Endothelial cell of umbilical vein (primary cell): Measurements from ENCODE around the gene TSEN15. TPM values are rescaled to one million over a fixed set of nuclear protein-coding genes. Genes with fewer than 3 reads are reported as not detected.

Source experiments
- BruUV-seq: library from RNA; stranded (reverse); fragments of 400-500 nt; replicated peaks from 2 replicates; lab custom pipeline; 2021; lab: Mats Ljungman, UMichigan
- CTCF ChIA-PET: fragments of 300-600, 350-600 bp; sonication (Branson Sonifier 250); formaldehyde crosslinking; loops from one replicate; lab custom pipeline; 2021; ENCODE audit warnings: antibody characterized with exemption, inconsistent platforms; lab: Charles Lee
- POLR2A ChIA-PET: fragments of 300-600, 350-600 bp; sonication (Branson Sonifier 250); formaldehyde crosslinking; loops from one replicate; lab custom pipeline; 2021; ENCODE audit warnings: antibody characterized with exemption, inconsistent platforms; lab: Charles Lee
- DNase-seq: peaks from one replicate; pipeline ENCODE4 v3.0.0-alpha.2; 2011; ENCODE audit warnings: low read depth, low spot score
- FAIRE-seq: peaks from 2 replicates; lab custom pipeline; 2011; peaks lifted over from hg19 to GRCh38; lab: Jason Lieb, UNC
- H2AFZ ChIP-seq: 2 replicates; pipeline ENCODE4 v1.6.0; 2012; ENCODE audit warnings: low read depth, low read length, control low read depth, inconsistent platforms
- H3K27ac ChIP-seq: 2 replicates; pipeline ENCODE4 v1.5.1; 2011; ENCODE audit warnings: low read depth, mild to moderate bottlenecking, control low read depth, low read length, moderate library complexity; ENCODE audit not compliant: insufficient read depth
- H3K27me3 ChIP-seq, 2 experiments: 2 replicates each; pipeline versions ENCODE4 v1.6.0 to v1.6.1; 2011; ENCODE audit warnings: low read length in 2 of 2, mixed read lengths in 1 of 2; ENCODE audit not compliant: control insufficient read depth in 2 of 2, insufficient read depth in 2 of 2
- H3K36me3 ChIP-seq, 2 experiments: 2 replicates in 1 of 2; 3 replicates in 1 of 2; pipeline ENCODE4 v1.5.1; 2011; ENCODE audit warnings: low read length in 2 of 2, mild to moderate bottlenecking in 1 of 2, moderate library complexity in 1 of 2; ENCODE audit not compliant: control insufficient read depth in 2 of 2, insufficient read depth in 2 of 2; ENCODE audit errors: extremely low read depth in 1 of 2
- H3K4me1 ChIP-seq: 3 replicates; pipeline ENCODE4 v1.5.1; 2011; ENCODE audit warnings: mild to moderate bottlenecking, low read length; ENCODE audit not compliant: control insufficient read depth, insufficient read depth; ENCODE audit errors: extremely low read depth
- H3K4me2 ChIP-seq: 2 replicates; pipeline ENCODE4 v1.6.1; 2011; ENCODE audit warnings: low read length, control low read depth, mixed read lengths; ENCODE audit not compliant: insufficient read depth
- H3K4me3 ChIP-seq, 3 experiments: fragments of 200-600 bp in 1 of 3; sonication (generic), shearing (Covaris generic) in 1 of 3; replicated peaks in 1 of 3; 2 replicates each; pipeline ENCODE4 v1.5.1; 2011 to 2016; ENCODE audit warnings: control low read depth in 3 of 3, low read length in 3 of 3, mild to moderate bottlenecking in 2 of 3, inconsistent platforms in 1 of 3, low read depth in 1 of 3, moderate library complexity in 1 of 3; ENCODE audit not compliant: insufficient read depth in 1 of 3
- H3K79me2 ChIP-seq: 2 replicates; pipeline ENCODE4 v1.6.0; 2012; ENCODE audit warnings: low read length, inconsistent platforms; ENCODE audit not compliant: control insufficient read depth, insufficient read depth
- H3K9ac ChIP-seq: replicated peaks from 2 replicates; pipeline ENCODE3; 2011; ENCODE audit warnings: low read length, control low read depth; ENCODE audit not compliant: insufficient read depth; ENCODE audit errors: extremely low read depth
- H3K9me1 ChIP-seq: replicated peaks from 3 replicates; pipeline ENCODE4 v1.6.0; 2011; ENCODE audit warnings: mild to moderate bottlenecking, low read length; ENCODE audit not compliant: control insufficient read depth, insufficient read depth; ENCODE audit errors: extremely low read depth
- H3K9me3 ChIP-seq: replicated peaks from 2 replicates; pipeline ENCODE4 v1.5.1; 2012; ENCODE audit warnings: low read length, inconsistent platforms; ENCODE audit not compliant: control insufficient read depth, insufficient read depth
- H4K20me1 ChIP-seq: replicated peaks from 2 replicates; pipeline ENCODE3; 2011; ENCODE audit warnings: mild to moderate bottlenecking, low read length; ENCODE audit not compliant: control insufficient read depth, insufficient read depth; ENCODE audit errors: extremely low read depth
- CTCF ChIP-seq, 2 donors: IDR thresholded peaks; 1 replicate in 1 of 2; 2 replicates in 1 of 2; pipeline ENCODE4 v1.5.1; 2011; ENCODE audit warnings: low read length in 2 of 2, mild to moderate bottlenecking in 2 of 2, moderate library complexity in 2 of 2, control low read depth in 1 of 2, inconsistent platforms in 1 of 2, low read depth in 1 of 2; ENCODE audit not compliant: insufficient read depth in 1 of 2; ENCODE audit errors: extremely low read depth in 1 of 2
- EZH2 ChIP-seq: IDR thresholded peaks from 2 replicates; pipeline ENCODE4 v1.6.1; 2012; ENCODE audit warnings: borderline replicate concordance, low read depth, mild to moderate bottlenecking, moderate library complexity, low read length, inconsistent platforms; ENCODE audit not compliant: severe bottlenecking
- FOS ChIP-seq: IDR thresholded peaks from 2 replicates; pipeline ENCODE4 v1.6.1; 2011; ENCODE audit warnings: mild to moderate bottlenecking, low read length, moderate library complexity, borderline replicate concordance; ENCODE audit not compliant: insufficient read depth
- GATA2 ChIP-seq: IDR thresholded peaks from 2 replicates; pipeline ENCODE4 v1.7.0; 2011; ENCODE audit warnings: low read depth, mild to moderate bottlenecking, moderate library complexity, mixed read lengths, low read length; ENCODE audit not compliant: insufficient read length, insufficient read depth
- JUN ChIP-seq: IDR thresholded peaks from 2 replicates; pipeline ENCODE4 v1.6.1; 2011; ENCODE audit warnings: borderline replicate concordance, low read depth; ENCODE audit not compliant: insufficient read length, insufficient read depth
- MYC ChIP-seq: IDR thresholded peaks from one replicate; pipeline ENCODE4 v1.6.1; 2011; ENCODE audit warnings: mild to moderate bottlenecking, low read depth, low read length
- POLR2A ChIP-seq: IDR thresholded peaks from 2 replicates; pipeline ENCODE4 v1.6.1; 2012; ENCODE audit warnings: low read depth, mild to moderate bottlenecking, control low read depth, low read length
- POLR2AphosphoS5 ChIP-seq: IDR thresholded peaks from 2 replicates; pipeline ENCODE4 v1.6.1; 2012; ENCODE audit warnings: low read depth, mild to moderate bottlenecking, control low read depth, low read length, moderate library complexity; ENCODE audit not compliant: insufficient read depth
- dilution Hi-C: fragments of 300-500 bp; cut with MboI; formaldehyde crosslinking; loops from one replicate; pipeline ENCODE4 v1.15.0; 2019; ENCODE audit warnings: low sequenced_read_pairs; ENCODE audit not compliant: extremely low pct_ligation_motif_present
- intact Hi-C: fragments of 100-400 bp; cut with micrococcal nuclease; formaldehyde crosslinking; loops from one replicate; pipeline ENCODE4 v1.10.0; 2022
- polyA plus RNA-seq, 4 experiments: library from polyadenylated mRNA; depleted of rRNA in 3 of 4; stranded (reverse) in 3 of 4; unstranded in 1 of 4; fragments of >200 nt; gene quantifications; 2 replicates each; pipeline versions ENCODE4 v1.2.1 to v1.2.3, GENCODE V29; 2011 to 2012; ENCODE audit warnings: missing spikeins in 1 of 4
- total RNA-seq: library from RNA; stranded (reverse); gene quantifications from 2 replicates; pipeline ENCODE4 v1.2.3, GENCODE V29; 2021
- TF ChIP-seq, protein P1 (sequence below): IDR thresholded peaks from 2 replicates; pipeline ENCODE4 v1.6.1; 2011; ENCODE audit not compliant: insufficient read depth, insufficient read length

TSEN15 gene
- total and polyA plus RNA-seq, 2 donors (not counting 3 experiments of a cell fraction or from before 2014, with no cell fraction given): 20.6 to 25.8 TPM

- POLR2A ChIA-PET: no interaction called here
- H3K4me1 ChIP-seq: peaks cover 4% of the 10 kb centered on the region
- no peak for TF ChIP-seq GATA2
- FAIRE-seq: no peak
- H3K27me3 ChIP-seq: peaks cover 50 to 75% of the 10 kb centered on the region in 2 experiments
- CTCF ChIA-PET: interaction anchor here (0.9 kb wide), 1 partner anchor 633 kb away, joined by 3 read pairs; no protein-coding TSS in a partner anchor
- no peaks in the 10 kb centered on the region for H3K9me1 ChIP-seq
- dilution Hi-C loops (no loop called here), intact Hi-C loops (no loop called here)
- H3K36me3 ChIP-seq: no peaks in the 10 kb centered on the region
- H3K27ac ChIP-seq: no peak overlapping the region
- no peak overlapping the region for H3K4me2 ChIP-seq
- H3K79me2 ChIP-seq: no peaks in the 10 kb centered on the region
- H3K9ac ChIP-seq: no peak overlapping the region
- no peak for DNase-seq
- no peaks in the 10 kb centered on the region for H3K9me3 ChIP-seq
- no peaks in the 10 kb centered on the region for H4K20me1 ChIP-seq
- no TSS peak for BruUV-seq
- H2AFZ ChIP-seq: no peak overlapping the region
- no peak overlapping the region for H3K4me3 ChIP-seq
Observed at GRCh38 chr1:184031409-184032107, 20.0 kb upstream of the TSEN15 start.

DNA sequence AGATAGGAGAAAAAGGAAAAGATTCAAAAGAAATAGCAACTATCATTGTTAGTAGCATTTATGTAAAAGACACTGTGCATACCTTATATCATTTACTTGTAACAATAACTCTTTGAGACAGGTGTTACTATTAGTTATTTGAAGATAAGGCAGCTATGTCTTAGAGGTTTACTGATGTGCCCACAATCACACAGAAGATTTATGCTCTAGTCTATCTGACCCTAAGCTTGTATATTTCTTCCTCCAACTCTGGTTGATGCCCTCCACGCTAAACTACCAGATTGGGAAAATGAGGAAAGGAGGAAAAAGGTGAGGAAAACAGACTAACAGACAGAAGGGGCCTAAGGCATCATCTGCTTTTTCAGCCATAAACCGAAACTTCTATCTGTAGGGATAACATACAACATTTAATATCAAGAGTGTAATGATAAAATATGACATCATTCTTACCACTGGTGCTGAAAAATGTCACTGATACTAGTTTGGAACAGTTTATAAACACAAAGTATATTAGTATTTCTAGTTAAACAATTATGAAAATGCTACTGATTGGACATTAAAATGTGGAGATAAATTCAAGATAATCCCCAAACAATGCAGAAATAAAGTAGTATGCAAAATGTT, 19.1 kb upstream of the TSEN15 start:
- no peak overlapping the region for H3K9ac ChIP-seq
- FAIRE-seq: no peak
- no TSS peak for BruUV-seq

More for the DNA sequence above, 19.1 kb upstream of the TSEN15 start:
- Histone ChIP-seq H3K36me3 (no peaks in the 10 kb centered on the region), H3K27me3 (peaks cover 45 to 70% of the 10 kb centered on the region in 2 experiments), H4K20me1 (no peaks in the 10 kb centered on the region), H3K4me2 (no peak overlapping the region), H3K4me1 (peaks cover 7% of the 10 kb centered on the region), H2AFZ (no peak overlapping the region), H3K4me3 (no peak overlapping the region), H3K79me2 (no peaks in the 10 kb centered on the region), H3K9me1 (no peaks in the 10 kb centered on the region), H3K9me3 (no peaks in the 10 kb centered on the region), H3K27ac (no peak overlapping the region)
- TF ChIP-seq CTCF (IDR thresholded peaks at IDR 0.05; ENCODE audit: extremely low read depth in 1 of 2, insufficient read depth in 1 of 2, low read depth in 1 of 2, low read length in 2 of 2): no peak
- TF ChIP-seq EZH2: no peak
- TF ChIP-seq FOS: no peak
- TF ChIP-seq GATA2: no peak
- no peak for TF ChIP-seq POLR2AphosphoS5
- TF ChIP-seq POLR2A: no peak
- TF ChIP-seq, protein P1, sequence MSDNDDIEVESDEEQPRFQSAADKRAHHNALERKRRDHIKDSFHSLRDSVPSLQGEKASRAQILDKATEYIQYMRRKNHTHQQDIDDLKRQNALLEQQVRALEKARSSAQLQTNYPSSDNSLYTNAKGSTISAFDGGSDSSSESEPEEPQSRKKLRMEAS: no peak
- TF ChIP-seq MYC: no peak
- no peak for TF ChIP-seq JUN
- ChIA-PET CTCF (no interaction called here), POLR2A (no interaction called here)
- intact Hi-C loops (no loop called here), dilution Hi-C loops (no loop called here)
- no peak for DNase-seq
